H1 (cell line): ENCODE measurements around the gene MFNG. TPM values are rescaled to one million over a fixed set of nuclear protein-coding genes. Genes with fewer than 3 reads are reported as not detected.

Experiments
- CTCF ChIA-PET: fragments of 300-600 bp; sonication (Branson Sonifier 250); formaldehyde crosslinking; loops from one replicate; lab custom pipeline; 2021; ENCODE audit not compliant: partially characterized antibody; lab: Charles Lee
- POLR2A ChIA-PET: fragments of 300-600 bp; sonication (Branson Sonifier 250); formaldehyde crosslinking; loops from one replicate; lab custom pipeline; 2021; ENCODE audit warnings: inconsistent platforms; ENCODE audit not compliant: partially characterized antibody; lab: Charles Lee
- DNase-seq, 2 experiments: peaks; one replicate each; pipeline versions ENCODE4 v3.0.0 to v3.0.0-alpha.2; 2010 to 2022; ENCODE audit warnings: low spot score in 2 of 2, low read depth in 1 of 2, mixed read lengths in 1 of 2
- FAIRE-seq: peaks from 2 replicates; lab custom pipeline; 2011; peaks lifted over from hg19 to GRCh38; lab: Jason Lieb, UNC
- H2AFZ ChIP-seq: 2 replicates; pipeline ENCODE4 v1.8.1; 2012; ENCODE audit warnings: low read length, inconsistent platforms
- H2AK5ac ChIP-seq: 2 replicates; pipeline ENCODE4 v1.6.1; 2013; ENCODE audit warnings: low read depth, low read length
- H2BK120ac ChIP-seq: replicated peaks from 2 replicates; pipeline ENCODE3; 2013; ENCODE audit warnings: low read depth, low read length, inconsistent platforms
- H2BK12ac ChIP-seq: 2 replicates; pipeline ENCODE4 v1.6.1; 2013; ENCODE audit warnings: low read depth, low read length
- H2BK15ac ChIP-seq: 2 replicates; pipeline ENCODE4 v1.6.1; 2013; ENCODE audit warnings: low read length
- H2BK20ac ChIP-seq: 2 replicates; pipeline ENCODE4 v1.6.1; 2013; ENCODE audit warnings: low read length
- H2BK5ac ChIP-seq: 2 replicates; pipeline ENCODE4 v1.6.1; 2013; ENCODE audit warnings: low read depth, low read length
- H3K14ac ChIP-seq: 2 replicates; pipeline ENCODE4 v1.6.1; 2013; ENCODE audit warnings: inconsistent platforms; ENCODE audit not compliant: insufficient read length
- H3K18ac ChIP-seq: 2 replicates; pipeline ENCODE4 v1.6.1; 2013; ENCODE audit warnings: low read length; ENCODE audit errors: extremely low read depth
- H3K23ac ChIP-seq: 2 replicates; pipeline ENCODE4 v1.6.1; 2013; ENCODE audit warnings: inconsistent platforms; ENCODE audit not compliant: insufficient read length
- H3K23me2 ChIP-seq: 2 replicates; pipeline ENCODE4 v1.6.1; 2013; ENCODE audit warnings: low read depth, low read length
- H3K27ac ChIP-seq: 2 replicates; pipeline ENCODE4 v1.6.1; 2011; ENCODE audit warnings: low read depth, low read length, inconsistent platforms
- H3K27me3 ChIP-seq, 4 experiments: replicated peaks in 1 of 4; 1 replicate in 1 of 4; 2 replicates in 3 of 4; pipeline versions ENCODE4 v1.6.1 to v1.8.1; 2011 to 2013; ENCODE audit warnings: low read length in 3 of 4, mild to moderate bottlenecking in 3 of 4, inconsistent platforms in 2 of 4, mixed read lengths in 2 of 4, moderate library complexity in 1 of 4; ENCODE audit not compliant: control insufficient read depth in 3 of 4, insufficient read depth in 3 of 4; ENCODE audit errors: extremely low read depth in 1 of 4
- H3K36me3 ChIP-seq, 4 experiments: 2 replicates each; pipeline versions ENCODE4 v1.6.1 to v1.8.1; 2011 to 2013; ENCODE audit warnings: mild to moderate bottlenecking in 4 of 4, low read length in 3 of 4, moderate library complexity in 2 of 4, control low read depth in 1 of 4, inconsistent platforms in 1 of 4; ENCODE audit not compliant: insufficient read depth in 4 of 4, control insufficient read depth in 2 of 4
- H3K4ac ChIP-seq: replicated peaks from 2 replicates; pipeline ENCODE3; 2013; ENCODE audit warnings: low read length, low read depth, mixed read lengths, inconsistent platforms; ENCODE audit not compliant: insufficient read length
- H3K4me1 ChIP-seq, 4 experiments: replicated peaks in 1 of 4; 1 replicate in 1 of 4; 2 replicates in 3 of 4; pipeline versions ENCODE4 v1.6.1 to v1.8.1; 2011 to 2013; ENCODE audit warnings: low read length in 3 of 4, inconsistent platforms in 2 of 4, mixed read lengths in 1 of 4; ENCODE audit not compliant: insufficient read depth in 4 of 4, control insufficient read depth in 3 of 4
- H3K4me2 ChIP-seq, 2 experiments: 2 replicates each; pipeline versions ENCODE4 v1.6.1 to v1.8.1; 2011 to 2013; ENCODE audit warnings: low read depth in 2 of 2, low read length in 2 of 2, control low read depth in 1 of 2, inconsistent platforms in 1 of 2, mild to moderate bottlenecking in 1 of 2; ENCODE audit not compliant: insufficient read depth in 1 of 2
- H3K4me3 ChIP-seq, 4 experiments: fragments of 200-600, 300-600 bp in 1 of 4; sonication (generic), shearing (Covaris generic), sonication (Bioruptor Twin) in 1 of 4; 2 replicates each; pipeline versions ENCODE4 v1.5.1 to v1.8.1; 2011 to 2016; ENCODE audit warnings: low read length in 4 of 4, low read depth in 3 of 4, control low read depth in 2 of 4, inconsistent platforms in 2 of 4, mild to moderate bottlenecking in 2 of 4, mixed read lengths in 1 of 4, moderate library complexity in 1 of 4; ENCODE audit not compliant: insufficient read depth in 2 of 4; ENCODE audit errors: extremely low read depth in 1 of 4
- H3K56ac ChIP-seq: replicated peaks from 2 replicates; pipeline ENCODE3; 2013; ENCODE audit warnings: low read depth, mild to moderate bottlenecking, mixed read lengths, low read length, inconsistent platforms; ENCODE audit not compliant: insufficient read length
- H3K79me1 ChIP-seq: 2 replicates; pipeline ENCODE4 v1.6.1; 2013; ENCODE audit warnings: low read depth, low read length, control low read depth
- H3K79me2 ChIP-seq, 2 experiments: 2 replicates each; pipeline versions ENCODE4 v1.6.1 to v1.8.1; 2012 to 2013; ENCODE audit warnings: low read length in 2 of 2, mild to moderate bottlenecking in 2 of 2, inconsistent platforms in 1 of 2; ENCODE audit not compliant: insufficient read depth in 2 of 2, control insufficient read depth in 1 of 2
- H3K9ac ChIP-seq, 4 experiments: replicated peaks in 1 of 4; 1 replicate in 1 of 4; 2 replicates in 3 of 4; pipeline versions ENCODE4 v1.6.1 to v1.8.1; 2011 to 2013; ENCODE audit warnings: low read depth in 3 of 4, low read length in 3 of 4, control low read depth in 2 of 4, mild to moderate bottlenecking in 2 of 4, moderate library complexity in 2 of 4, inconsistent platforms in 1 of 4; ENCODE audit errors: extremely low read depth in 1 of 4
- H3K9me3 ChIP-seq, 2 experiments: 2 replicates each; pipeline versions ENCODE4 v1.6.1 to v1.8.1; 2012 to 2013; ENCODE audit warnings: mild to moderate bottlenecking in 2 of 2, moderate library complexity in 2 of 2, control low read depth in 1 of 2, inconsistent platforms in 1 of 2, low read depth in 1 of 2, low read length in 1 of 2, mixed read lengths in 1 of 2; ENCODE audit not compliant: insufficient read depth in 2 of 2
- H4K20me1 ChIP-seq, 2 experiments: replicated peaks in 1 of 2; 2 replicates each; pipeline versions ENCODE3 to v1.8.1; 2011 to 2013; ENCODE audit warnings: inconsistent platforms in 2 of 2, low read length in 2 of 2, mild to moderate bottlenecking in 1 of 2; ENCODE audit not compliant: insufficient read depth in 2 of 2, control insufficient read depth in 1 of 2
- H4K5ac ChIP-seq: 2 replicates; pipeline ENCODE4 v1.6.1; 2013; ENCODE audit warnings: low read length, low read depth, mixed read lengths, inconsistent platforms; ENCODE audit not compliant: insufficient read length
- H4K8ac ChIP-seq: 2 replicates; pipeline ENCODE4 v1.8.0; 2013; ENCODE audit warnings: mild to moderate bottlenecking, moderate library complexity, low read length, inconsistent platforms; ENCODE audit not compliant: insufficient read depth; ENCODE audit errors: extremely low read depth
- H4K91ac ChIP-seq: replicated peaks from 2 replicates; pipeline ENCODE3; 2013; ENCODE audit warnings: low read length, mixed read lengths, inconsistent platforms; ENCODE audit not compliant: insufficient read length
- CEBPB ChIP-seq: IDR thresholded peaks from 2 replicates; pipeline ENCODE4 v1.6.1; 2012; ENCODE audit warnings: low read depth, low read length
- CHD2 ChIP-seq: IDR thresholded peaks from 2 replicates; pipeline ENCODE4 v1.6.1; 2012; ENCODE audit warnings: low read length, improper control_type of control experiment
- TBP ChIP-seq: IDR thresholded peaks from 2 replicates; pipeline ENCODE4 v1.6.1; 2011; ENCODE audit warnings: low read depth, low read length, improper control_type of control experiment
- WGBS, 2 experiments: shearing (Covaris generic) in 1 of 2; methylation state at CpG; one replicate each; pipeline versions ENCODE4 v1.1.6 to v1.1.7; 2013 to 2015; ENCODE audit warnings: low lambda C conversion rate in 2 of 2, mixed read lengths in 2 of 2, inconsistent platforms in 1 of 2, low coverage in 1 of 2, missing lambda C conversion rate in 1 of 2; ENCODE audit not compliant: insufficient replicate concordance in 2 of 2, insufficient coverage in 1 of 2, insufficient read length in 1 of 2; ENCODE audit errors: extremely low coverage in 1 of 2, missing lambda C conversion rate in 1 of 2; 5-methylcytosine and 5-hydroxymethylcytosine counted together
- polyA plus RNA-seq, 7 experiments: library from polyadenylated mRNA; depleted of rRNA in 3 of 7; stranded (reverse) in 5 of 7; unstranded in 2 of 7; fragments of >200 nt in 5 of 7; fragments of 200-250 nt in 2 of 7; gene quantifications; 1 replicate in 5 of 7; 2 replicates in 1 of 7; 4 replicates in 1 of 7; pipeline versions ENCODE4 v1.2.1 to v1.2.3, GENCODE V29; 2011 to 2013; ENCODE audit warnings: missing spikeins in 2 of 7, mixed read lengths in 2 of 7
- total RNA-seq: library from RNA; stranded (reverse); fragmentation: NEBNext Ultra II Directional; extraction: Animal tissue kit (Norgen Biotek cat#: 25700); gene quantifications from 2 replicates; pipeline ENCODE4 v1.2.1, GENCODE V29; 2021
- TF ChIP-seq, protein P1 (sequence below): IDR thresholded peaks from 2 replicates; pipeline ENCODE4 v1.6.1; 2012; ENCODE audit warnings: inconsistent platforms
- TF ChIP-seq, protein P2 (sequence below): IDR thresholded peaks from 2 replicates; pipeline ENCODE4 v1.6.1; 2012; ENCODE audit warnings: inconsistent platforms

MFNG gene
- total and polyA plus RNA-seq, 2 of the 8 experiments (the other 6 are each of a cell fraction or from before 2014, with no cell fraction given), result 1.7 to 5.5 TPM

DNA sequence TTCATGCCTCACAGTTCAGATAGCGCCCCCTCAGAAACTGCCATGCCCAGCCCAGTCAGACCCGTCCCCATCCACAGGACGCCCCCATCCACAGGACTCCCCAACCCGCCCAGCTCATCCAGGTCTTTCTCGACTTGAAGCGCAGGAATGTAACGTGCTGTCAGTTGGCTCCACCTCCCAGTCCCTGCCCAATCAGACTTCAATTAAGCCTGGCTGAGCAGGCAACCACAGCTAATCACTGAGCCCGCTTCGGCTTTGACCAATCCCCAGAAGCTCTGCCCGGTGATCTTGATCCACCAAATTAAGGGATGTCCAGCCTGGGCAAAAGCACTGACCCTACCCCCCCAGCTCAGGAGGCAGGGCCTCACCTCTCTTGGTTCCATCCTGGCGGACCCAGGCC is 10.5 kb upstream of the MFNG start:
- H4K5ac ChIP-seq, result no peak overlapping the region
- no peak overlapping the region for H2BK5ac ChIP-seq
- H2BK120ac ChIP-seq, result no peak overlapping the region
- CTCF ChIA-PET, result interaction anchor here (1.0 to 21.5 kb wide), 10 partner anchors 10 to 96 kb away, joined by 3 to 312 read pairs (median 10); partner anchors contain the start of gene MFNG
- H3K79me1 ChIP-seq, result no peaks in the 10 kb centered on the region
- H3K9ac ChIP-seq, result no peak overlapping the region
- POLR2A ChIA-PET, result interaction anchor here (0.9 to 2.3 kb wide), 2 partner anchors 10 to 16 kb away, joined by 3 to 6 read pairs; partner anchors contain the start of gene MFNG
- H3K18ac ChIP-seq, result no peak overlapping the region
- no peak overlapping the region for H2AK5ac ChIP-seq
- no peak overlapping the region for H3K4ac ChIP-seq
- TF ChIP-seq, protein P1, sequence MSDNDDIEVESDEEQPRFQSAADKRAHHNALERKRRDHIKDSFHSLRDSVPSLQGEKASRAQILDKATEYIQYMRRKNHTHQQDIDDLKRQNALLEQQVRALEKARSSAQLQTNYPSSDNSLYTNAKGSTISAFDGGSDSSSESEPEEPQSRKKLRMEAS, result peak; percentile 75
- TF ChIP-seq, protein P2, sequence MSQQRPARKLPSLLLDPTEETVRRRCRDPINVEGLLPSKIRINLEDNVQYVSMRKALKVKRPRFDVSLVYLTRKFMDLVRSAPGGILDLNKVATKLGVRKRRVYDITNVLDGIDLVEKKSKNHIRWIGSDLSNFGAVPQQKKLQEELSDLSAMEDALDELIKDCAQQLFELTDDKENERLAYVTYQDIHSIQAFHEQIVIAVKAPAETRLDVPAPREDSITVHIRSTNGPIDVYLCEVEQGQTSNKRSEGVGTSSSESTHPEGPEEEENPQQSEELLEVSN, result peak; percentile 86
- TF ChIP-seq TBP, result no peak
- TF ChIP-seq CEBPB, result no peak
- no peak for TF ChIP-seq CHD2
- H3K9me3 ChIP-seq, result no peaks in the 10 kb centered on the region
- FAIRE-seq (no peak), DNase-seq (no peak)
- no peak overlapping the region for H2BK12ac ChIP-seq
- no peak overlapping the region for H3K27ac ChIP-seq
- H3K56ac ChIP-seq, result no peak overlapping the region
- H3K4me2 ChIP-seq, result no peak overlapping the region
- no peaks in the 10 kb centered on the region for H3K27me3 ChIP-seq
- H4K20me1 ChIP-seq, result no peaks in the 10 kb centered on the region
- no peak overlapping the region for H2BK20ac ChIP-seq
- no peak overlapping the region for H3K14ac ChIP-seq
- H2BK15ac ChIP-seq, result no peak overlapping the region
- no peaks in the 10 kb centered on the region for H3K23me2 ChIP-seq
- H2AFZ ChIP-seq, result no peak overlapping the region
- WGBS, 2 experiments, result 79% methylated on average over 10 of the region's 11 CpGs; no CpG with 5 or more reads in 1 of the 2 experiments
- H3K4me1 ChIP-seq, result peaks cover 0 to 16% (median 9%) of the 10 kb centered on the region in 4 experiments; a peak in 5 of 7 replicates
- H3K4me3 ChIP-seq, result no peak overlapping the region
- H3K79me2 ChIP-seq, result no peaks in the 10 kb centered on the region
- H4K8ac ChIP-seq, result no peak overlapping the region
- no peak overlapping the region for H4K91ac ChIP-seq
- no peaks in the 10 kb centered on the region for H3K36me3 ChIP-seq
- H3K23ac ChIP-seq, result no peak overlapping the region
